Body of pancreas (tissue), 4 donors: ENCODE results near the gene TMEM72. TPM values are rescaled to one million over a fixed set of nuclear protein-coding genes. Genes with fewer than 3 reads are reported as not detected.

Source experiments
- ATAC-seq: fragments of 150-250 bp; one replicate; pipeline ENCODE4 v1.9.1; 2016
- DNase-seq, 4 donors: peaks; one replicate each; pipeline ENCODE4 v3.0.0-alpha.2; 2019
- H3K27ac ChIP-seq, 4 donors: fragments of 200-600 bp; sonication (generic); 1 replicate in 3 of 4; 2 replicates in 1 of 4; pipeline versions ENCODE4 v1.5.1 to v1.6.1; 2016 to 2019; ENCODE audit warnings: mild to moderate bottlenecking in 1 of 4, mixed read lengths in 1 of 4, moderate library complexity in 1 of 4
- H3K27me3 ChIP-seq, 2 donors: fragments of 200-600 bp; sonication (generic); one replicate each; pipeline ENCODE4 v1.6.0; 2016; ENCODE audit warnings: mild to moderate bottlenecking in 1 of 2
- H3K36me3 ChIP-seq, 2 donors: fragments of 200-600 bp; sonication (generic); replicated peaks in 1 of 2; 2 replicates each; pipeline ENCODE4 v1.5.1; 2016; ENCODE audit warnings: low read depth in 2 of 2; ENCODE audit not compliant: insufficient read depth in 1 of 2
- H3K4me1 ChIP-seq: fragments of 200-600 bp; sonication (generic); one replicate; pipeline ENCODE4 v1.6.0; 2016
- H3K4me3 ChIP-seq, 2 donors: fragments of 200-600 bp; sonication (generic); 1 replicate in 1 of 2; 2 replicates in 1 of 2; pipeline ENCODE4 v1.5.1; 2016 to 2019
- H3K9me3 ChIP-seq, 3 donors: fragments of 200-600 bp; sonication (generic); 1 replicate in 2 of 3; 2 replicates in 1 of 3; pipeline ENCODE4 v1.5.1; 2016
- POLR2A ChIP-seq, 3 donors: fragments of 450-650 bp; IDR thresholded peaks; one replicate each; pipeline ENCODE4 v1.6.1; 2016; ENCODE audit warnings: antibody characterized with exemption in 3 of 3, mild to moderate bottlenecking in 2 of 3
- WGBS, 2 donors: methylation state at CpG; one replicate each; pipeline ENCODE4 v1.1.5; 2017; 5-methylcytosine and 5-hydroxymethylcytosine counted together
- intact Hi-C: fragments of 100-400 bp; cut with DNase I; formaldehyde crosslinking; loops from one replicate; pipeline ENCODE4 v1.15.1; 2023
- total RNA-seq, 2 donors: library from RNA; depleted of rRNA; stranded (reverse); fragments of >200 nt; gene quantifications; one replicate each; pipeline ENCODE4 v1.1.0, GENCODE V29; 2016
- TF ChIP-seq, protein P1 (sequence below), 7 experiments: fragments of 450-650 bp in 4 of 7; fragments of 200-600 bp in 3 of 7; sonication (generic) in 3 of 7; IDR thresholded peaks; one replicate each; pipeline ENCODE4 v1.5.1; 2016 to 2019; ENCODE audit warnings: antibody characterized with exemption in 7 of 7

Gene TMEM72
- total RNA-seq, 2 donors from 2014 or later, result 4.7 to 10.2 TPM

- 76 to 81% methylated on average over 4 of the region's 4 CpGs for WGBS, 2 donors
- Histone ChIP-seq H3K4me1 (peaks cover 53% of the 10 kb centered on the region), H3K4me3 (no peak overlapping the region), H3K36me3 (no peaks in the 10 kb centered on the region), H3K27ac (no peak overlapping the region), H3K27me3 (no peaks in the 10 kb centered on the region), H3K9me3 (no peaks in the 10 kb centered on the region)
- DNase-seq (peak in 1 of 4 donors; percentile 7), ATAC-seq (no peak)
- TF ChIP-seq, protein P1, sequence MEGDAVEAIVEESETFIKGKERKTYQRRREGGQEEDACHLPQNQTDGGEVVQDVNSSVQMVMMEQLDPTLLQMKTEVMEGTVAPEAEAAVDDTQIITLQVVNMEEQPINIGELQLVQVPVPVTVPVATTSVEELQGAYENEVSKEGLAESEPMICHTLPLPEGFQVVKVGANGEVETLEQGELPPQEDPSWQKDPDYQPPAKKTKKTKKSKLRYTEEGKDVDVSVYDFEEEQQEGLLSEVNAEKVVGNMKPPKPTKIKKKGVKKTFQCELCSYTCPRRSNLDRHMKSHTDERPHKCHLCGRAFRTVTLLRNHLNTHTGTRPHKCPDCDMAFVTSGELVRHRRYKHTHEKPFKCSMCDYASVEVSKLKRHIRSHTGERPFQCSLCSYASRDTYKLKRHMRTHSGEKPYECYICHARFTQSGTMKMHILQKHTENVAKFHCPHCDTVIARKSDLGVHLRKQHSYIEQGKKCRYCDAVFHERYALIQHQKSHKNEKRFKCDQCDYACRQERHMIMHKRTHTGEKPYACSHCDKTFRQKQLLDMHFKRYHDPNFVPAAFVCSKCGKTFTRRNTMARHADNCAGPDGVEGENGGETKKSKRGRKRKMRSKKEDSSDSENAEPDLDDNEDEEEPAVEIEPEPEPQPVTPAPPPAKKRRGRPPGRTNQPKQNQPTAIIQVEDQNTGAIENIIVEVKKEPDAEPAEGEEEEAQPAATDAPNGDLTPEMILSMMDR (IDR thresholded peaks at IDR 0.05), result no peak
- no peak for TF ChIP-seq POLR2A (IDR thresholded peaks at IDR 0.05)
- intact Hi-C loops, result loop anchor here (5.0 kb wide), 1 partner anchor 41 kb away; no protein-coding TSS in a partner anchor
These were observed 19.9 kb downstream of the TMEM72 start for GRCh38 chr10:44930904-44931620.

DNA sequence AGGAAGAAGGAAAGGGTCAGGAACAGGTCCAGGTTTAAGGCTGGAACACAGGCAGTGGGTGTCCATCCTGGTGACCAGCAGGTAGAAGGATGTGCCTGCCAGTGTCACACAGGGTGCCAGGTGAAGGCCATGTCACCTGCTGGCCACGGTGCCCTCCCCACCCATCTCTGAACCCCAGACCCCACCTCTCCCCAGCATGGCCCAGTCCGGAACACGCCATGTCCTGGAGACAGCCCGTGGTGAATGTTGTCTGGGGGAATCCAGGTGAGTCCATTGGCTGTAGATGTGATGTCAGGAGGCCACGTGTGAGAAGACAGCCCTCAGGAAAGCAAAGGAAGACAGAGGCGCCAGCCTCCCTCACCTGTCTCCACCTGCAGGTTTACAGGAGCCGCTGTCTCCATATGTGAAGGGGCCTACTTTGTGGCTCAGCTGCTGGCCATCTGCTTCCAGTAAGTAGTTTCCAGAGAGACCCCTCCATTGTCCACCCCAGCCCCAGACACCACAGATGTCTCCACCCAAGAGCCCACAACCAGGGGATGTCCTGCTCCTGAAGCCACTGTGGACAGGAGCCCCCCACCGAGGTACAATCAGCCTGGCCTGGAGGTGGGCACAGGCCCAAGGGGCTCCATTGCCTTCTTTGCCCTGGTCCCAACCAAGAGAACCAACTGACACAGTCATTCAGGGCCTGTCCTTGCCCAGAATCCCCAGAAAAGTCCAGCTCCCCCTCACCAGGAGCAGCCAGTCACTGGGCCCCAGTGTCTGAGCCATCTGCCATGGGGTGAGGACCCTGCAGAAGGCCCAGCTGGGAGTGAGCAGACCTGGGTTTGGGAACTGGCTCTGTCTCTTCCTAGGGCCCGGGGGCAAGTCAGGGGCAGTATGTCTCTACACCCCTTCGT lies 20.7 kb downstream of the TMEM72 start:
- DNase-seq, result peak in 1 of 4 donors; percentile 10

DNA sequence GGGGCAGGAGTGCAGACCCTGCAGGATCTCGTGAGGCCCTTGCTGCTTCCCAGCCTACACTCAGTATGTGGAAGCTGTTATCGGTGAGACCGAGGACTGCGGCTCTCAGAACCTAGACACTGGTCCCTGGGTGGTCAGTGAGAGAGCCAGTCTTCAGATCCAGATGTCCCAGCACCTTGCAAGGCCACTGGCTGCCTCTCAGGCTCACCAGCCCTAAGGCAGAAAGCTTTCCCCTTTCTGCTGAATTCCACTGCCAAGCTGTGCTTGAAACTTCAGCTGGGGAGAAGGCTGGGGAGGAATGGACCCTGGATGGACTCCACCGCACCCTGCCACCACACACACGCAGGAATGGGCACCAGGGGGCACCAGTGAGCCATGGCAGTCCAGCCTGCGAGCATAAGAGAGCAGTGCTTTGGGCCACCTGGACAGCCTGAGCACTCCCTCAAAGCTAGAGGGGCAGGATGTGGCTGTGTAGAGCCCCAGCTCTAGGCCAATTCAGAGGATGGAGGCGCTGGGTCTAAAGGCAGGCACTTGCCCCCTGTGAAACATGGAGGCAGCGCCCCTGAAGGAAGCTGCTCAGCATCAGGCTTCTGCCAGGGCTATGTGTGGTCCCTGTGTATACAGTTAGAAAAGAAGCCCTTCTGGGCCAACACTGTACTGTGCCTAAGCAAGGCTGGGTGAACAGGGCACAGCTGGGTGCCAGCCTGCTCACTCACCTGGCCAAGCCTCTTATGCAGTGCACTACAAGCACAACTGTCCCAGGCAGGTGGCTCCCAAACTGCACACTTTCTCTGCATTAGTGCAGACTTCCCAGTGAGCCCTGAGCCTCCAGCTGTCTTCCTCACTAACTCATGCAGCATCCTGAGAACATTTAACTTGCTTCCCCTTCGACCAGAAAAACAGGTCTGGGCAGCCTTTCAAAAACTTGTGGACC lies 21.6 kb downstream of the TMEM72 start:
- intact Hi-C loops, result loop anchor here (5.0 kb wide), 1 partner anchor 40 kb away; no protein-coding TSS in a partner anchor
- no peaks in the 10 kb centered on the region for H3K36me3 ChIP-seq
- H3K4me1 ChIP-seq, result peaks cover 46% of the 10 kb centered on the region
- H3K27me3 ChIP-seq, result no peaks in the 10 kb centered on the region
- H3K27ac ChIP-seq, result peak overlapping the region in 3 of 4 donors; percentile 41 to 81 (median 81)
- TF ChIP-seq POLR2A (IDR thresholded peaks at IDR 0.05), result no peak
- TF ChIP-seq, protein P1 (IDR thresholded peaks at IDR 0.05), result peak; percentile 94 to 98 (median 97)
- no peaks in the 10 kb centered on the region for H3K9me3 ChIP-seq
- 0 to 36% methylated on average over 2 to 10 of the region's 10 CpGs for WGBS, 2 donors
- DNase-seq (peak; percentile 93 to 97 (median 94)), ATAC-seq (peak; percentile 91)
- no peak overlapping the region for H3K4me3 ChIP-seq

More for the DNA sequence above, 20.7 kb downstream of the TMEM72 start:
- no peaks in the 10 kb centered on the region for H3K36me3 ChIP-seq
- H3K27me3 ChIP-seq, result no peaks in the 10 kb centered on the region
- peaks cover 55% of the 10 kb centered on the region for H3K4me1 ChIP-seq
- TF ChIP-seq POLR2A (IDR thresholded peaks at IDR 0.05), result no peak
- TF ChIP-seq, protein P1 (IDR thresholded peaks at IDR 0.05), result no peak
- H3K4me3 ChIP-seq, result no peak overlapping the region
- 74 to 81% methylated on average over 8 to 10 of the region's 10 CpGs for WGBS, 2 donors
- H3K9me3 ChIP-seq, result no peaks in the 10 kb centered on the region
- peak overlapping the region in 2 of 4 donors; percentile 81 for H3K27ac ChIP-seq
- intact Hi-C loops, result loop anchor here (5.0 kb wide), 1 partner anchor 40 kb away; no protein-coding TSS in a partner anchor
- no peak for ATAC-seq
